ENCODE results near the gene CHRFAM7A.
"Not testable (repeated sequence)": the region's sequence is repeated elsewhere in the genome, so short reads cannot be mapped to it uniquely, and the experiment has no call there.

The CHRFAM7A gene

GRCh38 chr15:30392766-30393663, at the start of gene CHRFAM7A:
TSS of gene CHRFAM7A (minus strand) at chr15:30393540. CDS start at chr15:30383351, 10,189 bp downstream.
- not testable (repeated sequence) for DNase-seq (ENCODE audit: low read depth in 2 of 2)

- DNase-seq (ENCODE audit: low read depth in 2 of 2): not testable (repeated sequence)
Observed at GRCh38 chr15:30438348-30438747, 45.0 kb upstream of the CHRFAM7A start.

GRCh38 chr15:30435878-30436277, 42.5 kb upstream of the CHRFAM7A start:
- not testable (repeated sequence) for DNase-seq (ENCODE audit: low read depth in 2 of 2)

GRCh38 chr15:30420723-30421122, 27.4 kb upstream of the CHRFAM7A start:
- DNase-seq (ENCODE audit: low read depth in 2 of 2): not testable (repeated sequence)

DNA sequence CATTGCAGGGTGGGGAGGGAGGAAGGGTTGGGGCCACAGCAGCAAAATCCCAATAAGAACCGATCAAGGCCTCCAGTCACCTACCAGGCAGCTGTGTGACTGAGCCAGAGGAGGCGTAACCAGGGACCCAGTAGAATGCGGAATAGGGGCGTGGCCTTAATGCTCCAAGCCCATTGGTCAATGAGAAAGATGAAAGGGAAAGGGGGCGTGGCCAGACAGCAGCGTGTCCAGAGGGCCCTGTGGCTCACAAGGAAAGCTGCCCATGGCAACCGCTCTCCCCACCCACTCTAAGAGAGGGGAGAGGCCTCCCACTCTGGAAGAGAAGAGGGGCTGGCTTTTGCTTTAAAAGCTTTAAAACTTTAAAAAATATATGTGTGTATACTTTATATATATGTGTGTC, 20.8 kb upstream of the CHRFAM7A start, which contains the start of gene GOLGA8R:
TSS of gene GOLGA8R (minus strand) at position 101 of the 400 bp plus-strand sequence. CDS start at position 3, 98 bp downstream.
- DNase-seq (ENCODE audit: low read depth in 2 of 2): not testable (repeated sequence)

GRCh38 chr15:30407636-30408035, 14.3 kb upstream of the CHRFAM7A start:
- DNase-seq (ENCODE audit: low read depth in 2 of 2): not testable (repeated sequence)

DNA sequence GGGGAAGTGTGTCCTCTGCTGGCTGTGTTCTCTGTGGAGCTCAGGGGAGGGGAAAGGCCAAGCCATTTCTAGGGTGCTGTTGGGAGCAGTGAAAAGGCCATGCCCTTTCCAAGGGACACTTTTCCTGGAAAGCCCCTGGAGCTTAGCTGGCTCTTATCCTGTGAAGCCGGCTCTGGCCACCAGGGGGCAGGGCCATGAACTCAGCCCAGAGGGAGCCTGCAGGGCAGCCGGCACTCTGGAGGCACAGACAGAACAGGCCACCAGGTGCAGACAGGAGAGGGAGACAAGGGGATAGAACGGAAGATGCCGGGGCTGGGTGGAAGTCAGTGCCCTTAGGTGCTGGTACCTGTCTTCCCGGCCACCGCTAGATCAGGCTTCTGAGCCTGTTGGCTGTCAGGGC, 5.6 kb upstream of the CHRFAM7A start:
- DNase-seq (ENCODE audit: low read depth in 2 of 2): peak; percentile 7 to 43

DNA sequence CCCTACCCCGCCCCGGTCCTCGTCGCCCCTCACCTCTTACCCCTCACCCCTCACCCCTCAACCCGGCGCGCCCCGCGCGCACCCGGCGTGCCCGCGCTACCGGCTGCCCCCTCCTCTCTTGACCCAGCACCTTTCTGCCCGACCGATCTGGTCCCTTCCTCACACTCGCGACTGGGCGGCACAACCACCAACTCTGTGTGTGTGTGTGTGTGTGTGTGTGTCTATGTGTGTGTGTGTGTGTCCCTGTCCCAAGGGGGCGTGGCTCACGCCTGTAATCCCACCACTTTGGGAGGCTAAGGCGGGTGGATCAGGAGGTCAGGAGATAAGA, 288 bp upstream of the CHRFAM7A start:
- not testable (repeated sequence) for DNase-seq (ENCODE audit: low read depth in 2 of 2)

GRCh38 chr15:30386318-30386887, 6.9 kb downstream of the CHRFAM7A start:
- DNase-seq (ENCODE audit: low read depth in 2 of 2): not testable (repeated sequence)

DNA sequence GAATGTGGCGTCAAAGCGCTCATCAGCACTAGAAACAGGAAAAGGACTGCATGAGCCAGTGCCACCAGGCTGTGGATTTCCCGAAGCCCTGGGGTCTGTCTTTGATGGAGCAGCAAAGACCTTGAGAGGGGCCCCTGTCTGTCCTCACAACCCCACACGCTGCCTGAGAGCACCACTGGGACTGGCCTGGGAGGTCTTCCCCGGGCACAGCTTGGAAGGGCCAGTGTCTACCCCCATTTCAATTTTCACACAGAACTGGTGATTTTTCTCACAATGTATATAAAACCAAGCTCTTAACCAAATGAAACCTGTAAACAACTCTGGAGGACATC, 16.3 kb downstream of the CHRFAM7A start:
- not testable (repeated sequence) for DNase-seq (ENCODE audit: low read depth in 2 of 2)

GRCh38 chr15:30376375-30377081, 16.8 kb downstream of the CHRFAM7A start:
- DNase-seq (ENCODE audit: low read depth in 2 of 2): not testable (repeated sequence)

- not testable (repeated sequence) for DNase-seq (ENCODE audit: low read depth in 2 of 2)
Observed at GRCh38 chr15:30375872-30376271, 17.5 kb downstream of the CHRFAM7A start.

- DNase-seq (ENCODE audit: low read depth in 2 of 2): not testable (repeated sequence)
Observed at GRCh38 chr15:30374862-30375261, 18.5 kb downstream of the CHRFAM7A start.

- DNase-seq (ENCODE audit: low read depth in 2 of 2): not testable (repeated sequence)
Observed at GRCh38 chr15:30368271-30368670, 25.1 kb downstream of the CHRFAM7A start.

DNA sequence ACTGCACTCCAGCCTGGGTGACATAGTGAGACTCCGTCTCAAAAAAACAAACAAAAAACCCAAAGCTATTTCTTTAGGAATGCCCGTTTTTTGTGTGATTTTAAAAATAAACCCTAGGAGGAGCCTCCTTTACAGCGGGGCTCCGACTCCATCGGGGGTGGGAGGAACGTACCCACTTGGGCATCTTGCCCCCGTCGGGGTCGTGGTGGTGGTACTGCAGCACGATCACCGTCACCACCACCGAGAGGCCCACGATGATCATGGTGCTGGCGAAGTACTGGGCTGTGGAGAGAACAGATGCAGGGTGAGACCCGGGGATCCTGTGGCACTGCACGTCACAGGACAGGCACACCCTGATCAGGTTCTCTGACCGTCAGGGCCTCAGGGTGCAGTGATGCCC, 26.1 kb downstream of the CHRFAM7A start:
- not testable (repeated sequence) for DNase-seq (ENCODE audit: low read depth in 2 of 2)

DNA sequence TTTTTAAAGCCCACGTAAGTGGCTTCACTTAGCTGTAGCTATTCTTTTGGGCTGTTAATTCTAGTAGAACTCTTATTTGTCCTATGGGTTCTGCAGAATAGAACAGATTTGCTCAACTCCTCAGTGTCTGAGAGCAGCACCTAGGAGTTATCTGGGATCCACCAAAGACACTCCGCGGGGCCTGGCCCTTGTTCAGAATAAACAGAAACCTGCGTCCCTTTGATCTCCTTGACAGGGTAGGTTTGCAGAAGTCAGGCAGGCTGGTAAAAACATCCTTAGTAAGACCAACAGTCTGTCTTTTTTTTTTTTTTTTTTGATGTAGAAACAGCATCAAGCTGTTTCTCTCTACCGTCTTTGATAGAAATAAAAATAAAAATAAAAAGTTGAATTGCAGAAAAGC, 31.9 kb downstream of the CHRFAM7A start:
- not testable (repeated sequence) for DNase-seq (ENCODE audit: low read depth in 2 of 2)

DNA sequence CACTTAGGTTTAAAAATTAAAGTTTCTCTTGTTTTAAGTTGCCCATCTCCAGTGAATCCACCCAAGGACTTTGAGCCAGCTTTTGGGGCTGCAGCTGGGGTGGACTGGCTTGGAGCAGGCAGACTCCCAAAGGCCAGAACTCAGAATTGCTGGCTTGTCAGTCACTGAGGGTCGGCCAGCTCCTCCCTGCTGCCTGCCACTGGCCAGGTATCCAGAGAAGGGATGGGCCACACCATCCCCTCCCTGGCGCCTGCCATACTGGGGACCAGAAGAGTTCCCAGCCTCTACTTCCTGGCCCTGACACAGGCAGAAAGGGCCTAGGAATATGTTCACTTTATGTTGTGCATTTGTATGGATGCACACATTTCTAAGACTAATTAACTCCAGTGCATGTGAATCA, 32.4 kb downstream of the CHRFAM7A start:
- DNase-seq (ENCODE audit: low read depth in 2 of 2): not testable (repeated sequence)

GRCh38 chr15:30355043-30355442, 38.3 kb downstream of the CHRFAM7A start:
- DNase-seq (ENCODE audit: low read depth in 2 of 2): not testable (repeated sequence)

DNA sequence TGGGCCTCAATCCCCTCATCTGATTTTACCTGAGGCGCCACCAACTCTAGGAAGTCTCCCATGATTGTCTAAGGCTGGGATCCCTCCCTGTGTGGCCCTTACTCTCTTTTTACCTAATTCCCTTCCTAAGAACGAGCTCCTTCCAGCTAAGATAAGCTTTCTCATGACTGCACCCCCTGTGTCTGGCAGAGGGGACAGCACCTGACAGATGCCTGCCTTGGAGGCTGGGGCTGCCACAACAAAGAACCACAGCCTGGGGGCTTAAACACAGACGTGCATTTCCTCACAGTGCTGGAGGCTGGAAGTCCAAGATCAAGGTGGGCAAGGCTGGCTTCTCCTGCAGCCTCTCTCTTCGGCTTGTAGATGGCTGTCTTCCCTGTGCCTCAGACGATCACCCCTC, 43.5 kb downstream of the CHRFAM7A start:
- not testable (repeated sequence) for DNase-seq (ENCODE audit: low read depth in 2 of 2)

- not testable (repeated sequence) for DNase-seq (ENCODE audit: low read depth in 2 of 2)
Observed at GRCh38 chr15:30336584-30336983, 56.8 kb downstream of the CHRFAM7A start.

DNA sequence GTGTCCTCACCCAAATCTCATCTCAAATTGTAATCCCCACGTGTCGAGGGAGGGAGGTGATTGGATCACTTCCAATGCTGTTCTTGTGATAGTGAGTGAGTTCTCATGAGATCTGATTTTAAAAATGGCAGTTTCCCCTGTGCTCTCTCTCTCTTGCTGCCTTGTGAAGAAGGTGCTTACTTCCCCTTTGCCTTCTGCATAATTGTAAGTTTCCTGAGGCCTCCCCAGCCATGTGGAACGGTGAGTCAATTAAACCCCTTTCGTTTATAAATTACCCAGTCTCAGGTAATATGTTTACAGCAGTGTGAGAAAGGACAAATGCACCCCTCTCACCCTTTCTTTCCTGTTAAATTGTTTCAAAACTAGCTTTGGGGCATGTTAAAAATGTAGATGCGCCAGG, 59.2 kb downstream of the CHRFAM7A start:
- DNase-seq (ENCODE audit: low read depth in 2 of 2): not testable (repeated sequence)

DNA sequence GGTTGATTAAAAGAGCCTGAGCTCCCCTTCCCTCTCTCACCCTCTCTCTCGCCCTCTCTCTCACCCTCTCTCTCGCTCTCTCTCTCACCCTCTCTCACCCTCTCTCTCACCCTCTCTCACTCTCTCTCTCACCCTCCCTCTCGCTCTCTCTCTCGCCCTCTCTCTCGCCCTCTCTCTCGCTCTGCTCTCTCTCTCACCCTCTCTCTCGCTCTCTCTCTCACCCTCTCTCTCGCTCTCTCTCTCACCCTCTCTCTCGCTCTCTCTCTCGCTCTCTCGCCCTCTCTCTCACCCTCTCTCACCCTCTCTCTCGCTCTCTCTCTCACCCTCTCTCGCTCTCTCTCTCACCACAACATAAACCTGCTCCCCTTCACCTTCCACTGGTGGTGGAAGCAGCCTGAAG, 67.2 kb downstream of the CHRFAM7A start:
- not testable (repeated sequence) for DNase-seq (ENCODE audit: low read depth in 2 of 2)

Data from stimulated activated CD4-positive, alpha-beta T cell treated with anti-CD3 and anti-CD28 coated beads, Interleukin-12 subunit alpha, Interleukin-12 subunit beta, amount 100 ng/mL, for 24 hours (primary cell).